Ectodermal cell (in vitro differentiated cells): ENCODE data around the gene MDC1.

Experiments
- H3K27ac ChIP-seq: 2 replicates; pipeline ENCODE4 v1.7.0; 2013; ENCODE audit warnings: mild to moderate bottlenecking, low read depth, low read length; ENCODE audit not compliant: insufficient read depth, poor library complexity, severe bottlenecking
- H3K27me3 ChIP-seq: 2 replicates; pipeline ENCODE4 v1.7.0; 2013; ENCODE audit warnings: mild to moderate bottlenecking, low read length; ENCODE audit not compliant: insufficient read depth, control insufficient read depth, poor library complexity, severe bottlenecking
- H3K36me3 ChIP-seq: one replicate; pipeline ENCODE4 v1.7.0; 2013; ENCODE audit warnings: low read length; ENCODE audit not compliant: control insufficient read depth, insufficient read depth
- H3K4me1 ChIP-seq: one replicate; pipeline ENCODE4 v1.7.0; 2013; ENCODE audit warnings: low read length; ENCODE audit not compliant: control insufficient read depth, insufficient read depth
- H3K4me3 ChIP-seq: 2 replicates; pipeline ENCODE4 v1.7.0; 2013; ENCODE audit warnings: low read depth, low read length, control low read depth; ENCODE audit not compliant: insufficient read depth
- H3K9me3 ChIP-seq: 2 replicates; pipeline ENCODE4 v1.7.0; 2013; ENCODE audit warnings: mild to moderate bottlenecking, low read length, moderate library complexity; ENCODE audit not compliant: control insufficient read depth
- WGBS, 2 experiments: methylation state at CpG; one replicate each; pipeline ENCODE4 v1.1.7; 2013; ENCODE audit warnings: missing lambda C conversion rate in 2 of 2; 5-methylcytosine and 5-hydroxymethylcytosine counted together

The MDC1 gene

DNA sequence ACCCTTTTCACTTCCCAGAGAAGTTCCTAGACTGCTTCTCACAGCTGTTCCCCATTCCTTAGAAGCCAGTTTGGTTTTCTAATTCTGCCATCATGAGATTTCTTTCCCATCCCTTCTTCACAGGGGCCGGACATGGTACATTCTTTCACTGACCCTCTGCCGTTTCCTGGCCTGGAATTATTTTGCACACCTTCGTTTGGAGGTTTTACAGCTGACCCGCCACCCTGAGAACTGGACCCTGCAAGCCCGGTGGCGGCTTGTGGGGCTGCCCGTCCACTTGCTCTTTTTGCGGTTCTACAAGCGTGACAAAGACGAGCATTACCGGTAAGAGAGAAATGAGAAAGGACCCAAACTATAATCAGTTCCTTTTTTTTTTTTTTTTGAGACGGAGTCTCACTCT lies 65.9 kb downstream of the MDC1 start:
- H3K27ac ChIP-seq: no peak overlapping the region
- 90 to 93% methylated on average over 12 of the region's 12 CpGs for WGBS, 2 experiments
- H3K4me1 ChIP-seq: peaks cover 4% of the 10 kb centered on the region
- H3K4me3 ChIP-seq: no peak overlapping the region
- no peaks in the 10 kb centered on the region for H3K9me3 ChIP-seq
- no peaks in the 10 kb centered on the region for H3K27me3 ChIP-seq
- peaks cover 42% of the 10 kb centered on the region for H3K36me3 ChIP-seq
